ENCODE measurements around the gene DENND4A.

The DENND4A gene

GRCh38 chr15:65612949-65613744 is 178.9 kb downstream of the DENND4A start (continued):
- no peak for TF ChIP-seq REST (tag by site-specific recombination; IDR thresholded peaks at IDR 0.05)
- TF ChIP-seq ZNF610 (tag by site-specific recombination; IDR thresholded peaks at IDR 0.05; ENCODE audit: borderline replicate concordance) = no peak

GRCh38 chr15:65612616-65612946 is 179.5 kb downstream of the DENND4A start:
- Histone ChIP-seq H3K27ac (ENCODE audit: extremely low read depth, low read depth, low read length) (no peak overlapping the region), H3K36me3 (ENCODE audit: control insufficient read depth in 2 of 2, insufficient read depth in 1 of 2, low read length in 2 of 2) (peaks cover 0 to 7% of the 10 kb centered on the region in 2 experiments; a peak in 2 of 3 replicates), H3K9me3 (ENCODE audit: control insufficient read depth, insufficient read depth, low read depth, low read length) (no peaks in the 10 kb centered on the region), H3K4me1 (ENCODE audit: control insufficient read depth, insufficient read depth, low read length) (peaks cover 7% of the 10 kb centered on the region; the same call in 1 of the 2 replicates), H3K4me3 (ENCODE audit: low read depth, low read length) (no peak overlapping the region)
- TF ChIP-seq ZSCAN4 (tag by site-specific recombination; IDR thresholded peaks at IDR 0.05) (no peak), ZNF157 (tag by site-specific recombination; IDR thresholded peaks at IDR 0.05) (0 out of 2 replicates have a peak, but pooled peaks have one; percentile 21), ELK4 (IDR thresholded peaks at IDR 0.05; ENCODE audit: borderline replicate concordance, low read depth, low read length) (no peak), ZNF777 (tag by site-specific recombination; IDR thresholded peaks at IDR 0.05; ENCODE audit: borderline replicate concordance) (no peak)
- ChIA-PET POLR2A (no interaction called here), CTCF (interaction anchor here (0.6 to 2.9 kb wide), 4 partner anchors 9 to 317 kb away, joined by 3 to 13 read pairs (median 4); no protein-coding TSS in a partner anchor)

GRCh38 chr15:65611888-65612615 is 180.0 kb downstream of the DENND4A start:
- Histone ChIP-seq H3K27ac (ENCODE audit: extremely low read depth, low read depth, low read length) (peak overlapping the region; percentile 71), H3K9me3 (ENCODE audit: control insufficient read depth, insufficient read depth, low read depth, low read length) (no peaks in the 10 kb centered on the region), H3K36me3 (ENCODE audit: control insufficient read depth in 2 of 2, insufficient read depth in 1 of 2, low read length in 2 of 2) (peaks cover 0 to 9% of the 10 kb centered on the region in 2 experiments; a peak in 2 of 3 replicates), H3K4me1 (ENCODE audit: control insufficient read depth, insufficient read depth, low read length) (peaks cover 7% of the 10 kb centered on the region; the same call in 1 of the 2 replicates), H3K4me3 (ENCODE audit: low read depth, low read length) (peak overlapping the region; percentile 54; the same call in 1 of the 2 replicates)
- CTCF ChIA-PET = interaction anchor here (0.6 to 2.9 kb wide), 7 partner anchors 11 to 571 kb away, joined by 3 to 13 read pairs (median 3); no protein-coding TSS in a partner anchor
- TF ChIP-seq KLF10 (tag by site-specific recombination; IDR thresholded peaks at IDR 0.05) = no peak
- TF ChIP-seq MZF1 (tag by site-specific recombination; IDR thresholded peaks at IDR 0.05; ENCODE audit: borderline replicate concordance) = no peak
- TF ChIP-seq YY1 (tag by site-specific recombination; IDR thresholded peaks at IDR 0.05) = no peak
- TF ChIP-seq ZNF768 (tag by site-specific recombination; IDR thresholded peaks at IDR 0.05) = no peak
- TF ChIP-seq ZBTB48 (tag by site-specific recombination; IDR thresholded peaks at IDR 0.05) = peak; percentile 71
- no peak for TF ChIP-seq TSHZ1 (tag by site-specific recombination; IDR thresholded peaks at IDR 0.05; ENCODE audit: borderline replicate concordance)
- POLR2A ChIA-PET = interaction anchor here (1.6 to 2.2 kb wide), 3 partner anchors 26 to 221 kb away, joined by 3 to 14 read pairs (median 13); no protein-coding TSS in a partner anchor

Measured in HEK293 (cell line).